Choroid plexus epithelial cell (primary cell): ENCODE measurements around the gene FZD8.

Source experiments
- DNase-seq: peaks from one replicate; pipeline ENCODE4 v3.0.0-alpha.2; 2010; ENCODE audit warnings: low read depth
- H3K4me3 ChIP-seq: 2 replicates; pipeline ENCODE4 v1.5.1; 2011; ENCODE audit warnings: low read depth, mild to moderate bottlenecking, control low read depth, low read length, moderate library complexity
- CTCF ChIP-seq: conservative IDR thresholded peaks from 2 replicates; pipeline ENCODE4 v1.5.1; 2011; ENCODE audit warnings: low read depth, mild to moderate bottlenecking, control low read depth, inconsistent platforms, low read length, moderate library complexity

Gene FZD8

GRCh38 chr10:35640951-35641675, 983 bp downstream of the FZD8 start:
- H3K4me3 ChIP-seq = peak overlapping the region; percentile 76
- no peak for TF ChIP-seq CTCF
- peak; percentile 94 for DNase-seq

DNA sequence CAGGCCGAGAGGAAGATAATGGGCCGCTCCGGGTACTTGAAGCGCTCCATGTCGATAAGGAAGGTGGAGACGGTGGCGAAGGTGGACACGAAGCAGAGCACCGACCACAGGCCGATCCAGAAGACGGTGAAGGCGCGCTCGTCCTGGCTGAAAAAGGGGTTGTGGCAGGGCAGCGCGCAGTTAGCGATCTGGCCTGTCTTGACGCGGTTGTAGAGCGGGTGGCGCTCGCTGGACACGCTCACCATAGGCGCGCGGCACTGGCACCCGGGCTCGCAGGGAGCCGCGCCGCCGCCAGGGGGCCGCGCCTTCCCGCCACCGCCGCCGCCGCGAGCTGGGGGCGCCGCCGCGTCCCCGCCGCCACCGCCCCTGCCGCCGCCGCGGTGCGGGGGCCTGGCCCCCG, 1.6 kb downstream of the FZD8 start:
- peak overlapping the region; percentile 76 for H3K4me3 ChIP-seq
- TF ChIP-seq CTCF = peak; percentile 32
- DNase-seq = peak; percentile 78

DNA sequence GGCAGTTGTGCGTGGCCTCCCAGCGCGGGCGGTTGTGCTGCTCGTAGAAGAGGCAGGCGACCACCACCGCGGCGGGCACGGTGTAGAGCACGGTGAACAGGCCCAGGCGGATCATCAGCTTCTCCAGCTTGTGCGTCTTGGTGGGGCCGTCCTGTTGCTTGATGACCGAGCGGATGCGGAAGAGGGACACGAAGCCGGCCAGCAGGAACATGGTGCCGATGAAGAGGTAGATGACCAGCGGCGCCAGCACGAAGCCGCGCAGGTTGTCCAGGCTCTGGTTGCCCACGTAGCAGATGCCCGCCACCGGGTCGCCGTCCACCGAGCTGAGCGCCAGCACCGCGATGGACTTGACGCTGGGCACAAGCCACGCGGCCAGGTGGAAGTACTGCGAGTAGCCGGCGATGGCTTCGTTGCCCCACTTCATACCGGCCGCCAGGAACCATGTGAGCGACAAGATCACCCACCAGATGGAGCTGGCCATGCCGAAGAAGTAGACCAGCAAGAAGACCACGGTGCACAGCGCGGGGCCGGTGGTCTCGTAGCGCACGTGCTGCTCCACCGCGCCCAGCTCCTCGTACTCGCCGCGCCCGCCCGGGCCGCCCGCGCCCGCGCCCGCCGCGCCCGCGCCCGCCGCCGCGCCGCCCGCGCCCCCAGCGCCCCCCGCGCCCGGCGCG, 2.2 kb downstream of the FZD8 start:
- peak overlapping the region; percentile 71 for H3K4me3 ChIP-seq
- DNase-seq = peak; percentile 57
- peak; percentile 43 for TF ChIP-seq CTCF

DNA sequence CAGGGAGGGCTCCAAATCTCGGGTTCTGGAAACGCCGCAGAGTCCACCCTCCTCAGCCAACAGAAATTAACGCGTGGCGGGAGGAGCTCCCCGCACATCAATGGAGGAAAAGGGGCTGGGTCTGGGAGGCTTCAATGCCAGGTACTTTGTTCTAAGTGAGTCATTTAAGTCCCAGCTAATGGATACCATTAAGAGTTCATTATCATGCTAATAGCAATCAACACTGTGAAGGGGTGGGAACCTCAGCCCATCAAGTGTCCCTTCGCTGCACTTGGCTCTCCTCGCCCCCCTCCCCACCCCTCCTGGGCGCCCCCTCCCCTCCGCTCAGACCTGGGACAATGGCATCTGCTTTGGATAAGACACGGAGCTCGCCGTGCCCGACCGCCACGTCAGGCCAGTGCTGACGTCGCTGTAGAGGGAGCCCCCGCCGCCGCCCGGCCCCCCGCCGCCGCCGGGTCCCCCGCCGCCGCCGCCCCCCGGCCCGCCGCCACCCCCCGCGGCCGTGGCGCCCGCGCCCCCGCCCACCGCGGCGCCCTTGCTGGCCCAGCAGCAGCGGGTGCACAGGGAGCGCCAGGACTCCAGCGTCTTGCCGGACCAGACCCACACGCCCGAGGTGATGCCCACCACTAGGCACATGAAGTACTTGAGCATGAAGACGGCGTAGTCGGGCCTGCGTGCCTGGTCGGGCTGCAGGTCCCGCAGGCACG, 2.9 kb downstream of the FZD8 start:
- no peak for DNase-seq
- TF ChIP-seq CTCF = no peak
- H3K4me3 ChIP-seq = peak overlapping the region; percentile 71

DNA sequence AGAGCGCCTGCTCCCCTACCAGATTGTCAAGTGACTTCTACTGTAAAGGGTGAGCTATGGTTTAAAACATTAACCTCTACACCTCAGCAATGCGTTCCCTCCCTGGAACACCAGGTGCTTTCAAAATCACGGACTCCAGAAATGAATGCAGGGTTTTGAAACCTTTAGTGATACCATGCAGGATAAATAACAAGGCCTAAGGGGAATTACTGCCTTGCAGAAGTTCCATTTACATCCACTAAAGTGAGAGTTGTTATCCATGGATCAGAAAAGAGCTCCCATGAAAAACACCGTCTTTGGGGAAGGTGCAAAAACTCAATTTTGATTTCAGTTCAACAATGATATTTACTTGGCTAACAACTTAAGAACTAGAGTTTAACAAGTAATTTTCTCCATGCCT, 4.0 kb downstream of the FZD8 start:
- no peak for DNase-seq
- no peak overlapping the region for H3K4me3 ChIP-seq
- no peak for TF ChIP-seq CTCF

DNA sequence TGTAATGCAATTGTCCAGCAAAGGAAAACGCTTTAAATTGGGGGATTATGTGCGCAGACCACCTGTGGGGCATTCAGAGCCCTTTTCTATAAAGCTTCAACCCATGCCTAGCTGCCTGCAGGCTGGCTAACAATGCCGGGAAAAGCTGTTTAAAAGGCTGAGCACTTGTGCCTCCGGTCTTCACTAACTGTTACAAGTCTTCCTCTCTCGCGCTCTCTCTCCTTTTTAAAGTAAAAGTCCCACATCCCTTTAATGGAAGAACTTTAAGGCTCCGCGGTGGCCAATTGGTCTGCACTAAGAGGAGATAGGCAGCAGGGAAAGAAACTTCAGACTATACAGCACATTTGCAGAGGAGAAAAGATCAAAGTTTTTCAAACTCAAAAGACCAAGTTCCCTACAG, 4.6 kb downstream of the FZD8 start:
- peak; percentile 22 for DNase-seq
- H3K4me3 ChIP-seq = peak overlapping the region; percentile 38

More for the DNA sequence above, 4.6 kb downstream of the FZD8 start:
- no peak for TF ChIP-seq CTCF
